Measurements from ENCODE around the gene CYP4F22.
"Not testable (repeated sequence)": the region's sequence is repeated elsewhere in the genome, so short reads cannot be mapped to it uniquely, and the experiment has no call there.

CYP4F22 gene

DNA sequence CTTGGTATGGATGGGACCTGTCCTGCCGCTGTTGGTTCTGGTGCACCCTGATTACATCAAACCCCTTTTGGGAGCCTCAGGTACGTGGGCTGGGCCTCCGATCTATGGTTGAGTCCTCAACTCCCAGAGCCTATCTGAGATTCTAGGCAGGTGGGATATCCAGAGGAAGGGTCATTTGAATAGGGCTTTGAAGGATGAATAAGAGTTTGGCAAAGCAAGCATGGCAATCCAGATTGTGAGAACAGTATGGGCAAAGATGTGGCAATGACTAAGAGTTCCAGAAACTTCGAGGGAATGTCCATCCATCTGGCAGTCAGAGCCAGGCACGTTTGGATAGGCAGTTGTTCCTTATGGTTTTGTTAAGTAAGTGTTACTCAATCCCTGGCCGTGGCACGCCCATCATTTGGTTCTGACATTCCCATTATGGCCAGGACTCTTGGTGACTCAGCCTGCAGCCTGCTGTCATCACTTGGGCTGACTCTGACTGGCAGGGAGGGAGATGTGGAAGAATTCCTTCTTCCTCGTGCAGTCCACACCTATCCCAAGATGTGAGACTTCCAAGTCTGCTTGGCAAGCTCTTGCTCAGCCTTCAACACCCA lies 21.5 kb downstream of the CYP4F22 start:
- Histone ChIP-seq H3K4me3 (ENCODE audit: low read length) (no peak overlapping the region), H3K36me3 (ENCODE audit: control insufficient read depth, insufficient read depth, low read length) (no peaks in the 10 kb centered on the region), H3K9ac (ENCODE audit: low read length) (no peak overlapping the region), H3K27me3 (ENCODE audit: control insufficient read depth, insufficient read depth, low read length) (no peaks in the 10 kb centered on the region), H3K9me3 (ENCODE audit: control insufficient read depth, low read length) (no peaks in the 10 kb centered on the region), H3K4me1 (ENCODE audit: control insufficient read depth, insufficient read depth, low read length) (no peaks in the 10 kb centered on the region)

DNA sequence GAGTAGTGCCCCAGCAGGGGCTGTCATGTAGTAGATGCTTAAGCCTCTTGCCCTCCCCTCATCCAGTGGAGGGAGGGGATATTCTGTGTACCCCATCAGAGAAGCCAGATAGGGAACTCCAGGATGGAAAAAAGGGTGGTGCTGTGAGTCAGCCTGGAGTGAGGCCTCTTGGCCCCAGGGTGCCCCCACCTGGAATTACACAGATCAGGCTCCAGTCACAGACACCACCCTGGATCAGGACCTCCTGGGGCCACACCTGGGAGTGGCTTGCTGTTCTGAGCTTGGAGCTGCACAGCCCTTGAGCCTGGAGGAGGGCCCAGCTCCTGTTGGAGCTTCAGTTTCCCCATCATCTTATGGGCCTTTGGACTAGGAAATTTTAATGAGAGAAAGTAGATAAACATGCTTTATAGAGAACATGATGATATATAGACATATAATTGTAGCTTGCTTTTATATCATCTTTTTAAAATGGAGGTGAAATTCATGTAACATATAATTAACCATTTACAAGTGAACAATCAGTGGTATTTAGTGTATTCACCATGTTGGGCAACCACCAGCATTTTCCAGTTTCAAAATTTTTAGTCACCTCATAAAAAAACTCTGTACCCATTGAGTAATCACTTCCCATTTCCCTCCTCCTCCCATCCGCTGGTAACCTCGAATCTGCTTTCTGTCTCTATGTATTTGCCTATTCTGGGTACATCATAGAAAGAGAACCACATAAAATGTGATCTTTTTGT lies 24.6 kb downstream of the CYP4F22 start:
- H3K27me3 ChIP-seq (ENCODE audit: control insufficient read depth, insufficient read depth, low read length): no peaks in the 10 kb centered on the region
- H3K9ac ChIP-seq (ENCODE audit: low read length): no peak overlapping the region
- H3K36me3 ChIP-seq (ENCODE audit: control insufficient read depth, insufficient read depth, low read length): no peaks in the 10 kb centered on the region
- no peak overlapping the region for H3K4me3 ChIP-seq (ENCODE audit: low read length)
- no peaks in the 10 kb centered on the region for H3K4me1 ChIP-seq (ENCODE audit: control insufficient read depth, insufficient read depth, low read length)
- no peaks in the 10 kb centered on the region for H3K9me3 ChIP-seq (ENCODE audit: control insufficient read depth, low read length)

DNA sequence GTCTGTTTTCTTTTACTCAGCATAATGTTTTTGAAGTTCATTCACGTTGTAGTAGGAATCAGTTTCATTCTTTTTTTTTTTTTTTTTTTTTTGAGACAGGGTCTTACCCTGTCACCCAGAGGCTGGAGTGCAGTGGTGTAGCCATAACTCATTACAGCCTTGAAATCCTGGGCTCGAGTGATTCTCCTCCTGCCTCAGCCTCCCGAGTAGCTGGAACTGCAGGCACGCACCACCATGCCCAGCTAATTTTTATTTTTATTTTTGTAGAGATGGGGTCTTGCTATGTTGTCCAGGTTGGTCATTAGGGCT lies 25.2 kb downstream of the CYP4F22 start:
- not testable (repeated sequence) for H3K36me3 ChIP-seq (ENCODE audit: control insufficient read depth, insufficient read depth, low read length); H3K9ac ChIP-seq (ENCODE audit: low read length); H3K9me3 ChIP-seq (ENCODE audit: control insufficient read depth, low read length); H3K4me3 ChIP-seq (ENCODE audit: low read length); H3K4me1 ChIP-seq (ENCODE audit: control insufficient read depth, insufficient read depth, low read length); H3K27me3 ChIP-seq (ENCODE audit: control insufficient read depth, insufficient read depth, low read length)

DNA sequence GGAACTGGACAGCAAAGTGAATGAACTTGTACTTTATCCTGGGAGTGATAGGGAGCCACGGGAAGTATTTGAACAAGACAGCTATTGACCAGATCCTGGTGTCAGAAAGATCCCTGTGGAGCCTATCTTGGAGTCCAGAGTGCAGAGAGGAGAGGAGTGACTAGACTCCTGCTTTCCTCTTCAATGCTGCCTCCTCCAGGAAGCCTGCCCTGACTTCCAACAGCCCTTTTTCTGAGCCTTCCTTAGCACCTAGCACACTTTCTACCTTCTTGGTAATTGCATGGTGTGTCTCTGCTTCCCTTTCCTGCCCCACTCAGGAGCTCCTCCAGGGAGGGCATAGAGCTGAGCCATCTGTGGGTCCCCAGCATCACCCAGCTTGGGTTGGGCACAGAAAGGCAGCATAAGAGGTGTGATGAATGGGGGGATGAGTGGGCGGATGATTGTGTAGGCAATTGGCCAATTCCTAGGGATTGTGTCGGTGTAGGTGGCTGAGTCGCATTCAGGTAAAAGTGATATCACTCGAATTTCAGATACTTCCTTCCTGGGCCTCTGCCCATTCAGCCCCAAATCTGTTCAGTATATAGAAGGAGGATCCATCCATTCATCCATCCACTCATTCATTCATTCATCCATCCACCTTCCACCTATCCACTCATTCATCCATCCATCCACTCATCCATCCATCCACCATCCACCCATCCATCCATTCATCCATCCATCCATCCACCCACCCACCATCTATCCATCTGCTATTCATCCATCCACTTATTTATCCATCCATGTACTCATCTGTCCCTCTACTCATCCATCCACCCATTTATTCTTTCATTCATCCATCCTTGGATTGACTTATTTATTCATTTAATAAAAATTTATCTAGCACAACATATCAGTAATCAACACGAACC lies 26.9 kb downstream of the CYP4F22 start:
- no peaks in the 10 kb centered on the region for H3K4me1 ChIP-seq (ENCODE audit: control insufficient read depth, insufficient read depth, low read length)

DNA sequence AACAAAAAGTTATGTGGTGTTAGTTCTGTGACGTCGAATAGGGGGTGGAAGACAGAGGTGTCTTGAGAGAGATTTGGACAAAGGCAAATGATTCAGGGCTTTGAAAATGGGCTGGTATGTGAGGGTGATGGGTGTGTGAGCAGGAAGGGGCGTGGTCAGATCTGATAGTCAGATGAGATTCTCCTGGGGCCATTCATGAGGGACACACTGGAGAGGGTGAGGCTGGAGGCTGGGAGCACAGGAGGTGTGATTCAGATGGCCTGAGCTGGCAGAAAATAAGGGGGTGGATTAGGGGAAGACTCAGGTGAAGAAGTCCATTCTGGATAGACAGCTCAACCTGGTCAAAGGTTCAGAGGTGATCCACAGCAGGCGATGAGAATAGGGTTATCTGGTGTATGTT lies 28.0 kb downstream of the CYP4F22 start:
- no peaks in the 10 kb centered on the region for H3K36me3 ChIP-seq (ENCODE audit: control insufficient read depth, insufficient read depth, low read length)
- H3K4me1 ChIP-seq (ENCODE audit: control insufficient read depth, insufficient read depth, low read length): no peaks in the 10 kb centered on the region
- H3K9ac ChIP-seq (ENCODE audit: low read length): no peak overlapping the region
- no peaks in the 10 kb centered on the region for H3K27me3 ChIP-seq (ENCODE audit: control insufficient read depth, insufficient read depth, low read length)
- H3K4me3 ChIP-seq (ENCODE audit: low read length): no peak overlapping the region
- no peaks in the 10 kb centered on the region for H3K9me3 ChIP-seq (ENCODE audit: control insufficient read depth, low read length)

More for the DNA sequence above, 26.9 kb downstream of the CYP4F22 start:
- Histone ChIP-seq H3K9me3 (ENCODE audit: control insufficient read depth, low read length) (no peaks in the 10 kb centered on the region), H3K4me3 (ENCODE audit: low read length) (no peak overlapping the region), H3K27me3 (ENCODE audit: control insufficient read depth, insufficient read depth, low read length) (no peaks in the 10 kb centered on the region), H3K36me3 (ENCODE audit: control insufficient read depth, insufficient read depth, low read length) (no peaks in the 10 kb centered on the region), H3K9ac (ENCODE audit: low read length) (no peak overlapping the region)

DNA sequence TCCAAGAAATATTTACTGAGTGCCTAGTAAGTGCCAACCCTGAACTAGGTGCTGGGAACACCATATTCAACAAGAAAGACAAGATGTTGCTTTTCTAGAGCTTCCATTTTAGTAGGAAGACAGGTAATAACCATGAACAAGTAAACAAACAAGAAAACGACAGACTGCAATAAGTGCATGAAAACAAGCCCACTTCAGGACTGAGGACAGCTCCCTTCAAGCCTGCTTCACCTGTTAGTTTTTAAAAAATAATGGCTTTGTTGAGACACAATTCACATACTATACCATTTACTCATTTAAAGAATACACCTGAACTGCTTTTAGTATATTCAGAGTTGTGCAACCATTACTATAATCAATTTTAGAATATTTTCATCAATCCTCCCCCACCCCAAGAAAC lies 30.4 kb downstream of the CYP4F22 start:
- Histone ChIP-seq H3K4me1 (ENCODE audit: control insufficient read depth, insufficient read depth, low read length) (no peaks in the 10 kb centered on the region), H3K36me3 (ENCODE audit: control insufficient read depth, insufficient read depth, low read length) (no peaks in the 10 kb centered on the region), H3K27me3 (ENCODE audit: control insufficient read depth, insufficient read depth, low read length) (no peaks in the 10 kb centered on the region), H3K9ac (ENCODE audit: low read length) (no peak overlapping the region), H3K9me3 (ENCODE audit: control insufficient read depth, low read length) (no peaks in the 10 kb centered on the region), H3K4me3 (ENCODE audit: low read length) (no peak overlapping the region)

DNA sequence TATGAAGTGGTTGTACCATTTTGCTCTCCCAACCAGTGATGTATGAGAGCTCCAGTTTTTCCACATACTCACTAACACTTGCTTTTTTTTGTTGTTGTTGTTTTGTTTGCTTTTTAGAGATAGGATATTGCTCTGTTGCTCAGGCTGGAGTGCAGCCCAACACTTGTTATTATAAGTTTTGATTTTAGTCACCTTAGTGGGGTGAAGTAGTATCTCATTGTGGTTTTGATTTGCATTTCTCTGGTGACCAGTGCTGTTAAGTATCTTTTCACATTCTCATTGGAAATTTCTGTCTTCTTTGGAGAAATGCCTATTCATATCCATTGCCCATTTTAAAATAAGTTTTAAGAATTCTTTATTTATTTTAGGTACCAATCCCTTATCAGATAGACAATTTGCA lies 31.3 kb downstream of the CYP4F22 start:
- no peaks in the 10 kb centered on the region for H3K36me3 ChIP-seq (ENCODE audit: control insufficient read depth, insufficient read depth, low read length)
- no peaks in the 10 kb centered on the region for H3K27me3 ChIP-seq (ENCODE audit: control insufficient read depth, insufficient read depth, low read length)
- no peak overlapping the region for H3K4me3 ChIP-seq (ENCODE audit: low read length)
- H3K9ac ChIP-seq (ENCODE audit: low read length): no peak overlapping the region
- H3K9me3 ChIP-seq (ENCODE audit: control insufficient read depth, low read length): no peaks in the 10 kb centered on the region
- no peaks in the 10 kb centered on the region for H3K4me1 ChIP-seq (ENCODE audit: control insufficient read depth, insufficient read depth, low read length)

DNA sequence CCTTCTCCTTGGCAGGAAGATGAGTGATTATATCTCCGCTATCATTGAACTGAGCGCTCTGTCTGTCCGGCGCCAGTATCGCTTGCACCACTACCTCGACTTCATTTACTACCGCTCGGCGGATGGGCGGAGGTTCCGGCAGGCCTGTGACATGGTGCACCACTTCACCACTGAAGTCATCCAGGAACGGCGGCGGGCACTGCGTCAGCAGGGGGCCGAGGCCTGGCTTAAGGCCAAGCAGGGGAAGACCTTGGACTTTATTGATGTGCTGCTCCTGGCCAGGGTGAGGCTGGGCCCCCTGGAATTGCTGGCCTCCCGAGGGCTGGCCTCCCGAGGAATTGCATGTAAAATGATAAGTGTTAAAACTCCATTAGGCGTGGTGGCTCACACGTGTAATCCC lies 32.1 kb downstream of the CYP4F22 start:
- Histone ChIP-seq H3K27me3 (ENCODE audit: control insufficient read depth, insufficient read depth, low read length) (no peaks in the 10 kb centered on the region), H3K9ac (ENCODE audit: low read length) (no peak overlapping the region), H3K9me3 (ENCODE audit: control insufficient read depth, low read length) (no peaks in the 10 kb centered on the region), H3K36me3 (ENCODE audit: control insufficient read depth, insufficient read depth, low read length) (no peaks in the 10 kb centered on the region), H3K4me1 (ENCODE audit: control insufficient read depth, insufficient read depth, low read length) (no peaks in the 10 kb centered on the region), H3K4me3 (ENCODE audit: low read length) (no peak overlapping the region)

DNA sequence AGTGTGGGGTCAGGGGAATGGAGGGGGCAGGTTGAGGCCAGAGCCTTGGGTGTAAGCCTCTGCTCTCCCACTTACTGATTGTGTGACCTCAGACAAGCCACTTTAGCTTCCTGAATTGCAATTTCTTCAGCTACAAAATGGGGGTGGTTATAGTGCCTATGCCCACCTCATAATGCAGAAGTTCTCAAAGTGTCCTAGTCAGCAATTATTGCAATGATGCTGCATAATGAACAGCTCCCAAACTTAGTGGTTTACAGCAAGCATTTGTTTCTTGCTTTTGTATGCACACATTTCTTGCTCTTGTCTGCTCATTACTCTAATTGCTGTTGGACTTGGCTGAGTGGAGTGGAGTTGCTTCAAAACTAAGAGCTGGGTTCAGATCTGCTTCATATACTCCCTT lies 36.0 kb downstream of the CYP4F22 start:
- H3K9me3 ChIP-seq (ENCODE audit: control insufficient read depth, low read length): no peaks in the 10 kb centered on the region
- H3K36me3 ChIP-seq (ENCODE audit: control insufficient read depth, insufficient read depth, low read length): no peaks in the 10 kb centered on the region
- no peak overlapping the region for H3K9ac ChIP-seq (ENCODE audit: low read length)
- H3K4me3 ChIP-seq (ENCODE audit: low read length): no peak overlapping the region
- H3K27me3 ChIP-seq (ENCODE audit: control insufficient read depth, insufficient read depth, low read length): no peaks in the 10 kb centered on the region
- H3K4me1 ChIP-seq (ENCODE audit: control insufficient read depth, insufficient read depth, low read length): no peaks in the 10 kb centered on the region

DNA sequence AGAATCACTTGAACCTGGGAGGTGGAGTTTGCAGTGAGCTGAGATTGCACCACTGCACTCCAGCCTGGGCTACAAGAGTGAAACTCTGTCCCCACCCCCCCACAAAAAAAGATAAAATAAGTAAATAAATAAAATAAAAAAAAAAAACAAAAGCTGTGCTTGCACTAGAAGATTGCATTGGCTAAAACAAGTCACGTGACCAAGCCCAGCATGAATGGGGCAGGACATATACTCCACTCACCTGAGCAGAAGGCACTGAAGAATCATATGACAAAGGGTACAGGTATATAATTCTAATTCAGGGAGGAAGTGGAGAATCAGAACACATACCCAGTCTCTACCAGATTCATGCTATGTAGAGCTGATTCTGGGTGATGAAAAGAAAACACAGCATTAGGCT lies 36.6 kb downstream of the CYP4F22 start:
- no peak overlapping the region for H3K4me3 ChIP-seq (ENCODE audit: low read length)
- H3K27me3 ChIP-seq (ENCODE audit: control insufficient read depth, insufficient read depth, low read length): no peaks in the 10 kb centered on the region
- H3K9ac ChIP-seq (ENCODE audit: low read length): no peak overlapping the region
- H3K9me3 ChIP-seq (ENCODE audit: control insufficient read depth, low read length): no peaks in the 10 kb centered on the region
- H3K4me1 ChIP-seq (ENCODE audit: control insufficient read depth, insufficient read depth, low read length): no peaks in the 10 kb centered on the region
- no peaks in the 10 kb centered on the region for H3K36me3 ChIP-seq (ENCODE audit: control insufficient read depth, insufficient read depth, low read length)

DNA sequence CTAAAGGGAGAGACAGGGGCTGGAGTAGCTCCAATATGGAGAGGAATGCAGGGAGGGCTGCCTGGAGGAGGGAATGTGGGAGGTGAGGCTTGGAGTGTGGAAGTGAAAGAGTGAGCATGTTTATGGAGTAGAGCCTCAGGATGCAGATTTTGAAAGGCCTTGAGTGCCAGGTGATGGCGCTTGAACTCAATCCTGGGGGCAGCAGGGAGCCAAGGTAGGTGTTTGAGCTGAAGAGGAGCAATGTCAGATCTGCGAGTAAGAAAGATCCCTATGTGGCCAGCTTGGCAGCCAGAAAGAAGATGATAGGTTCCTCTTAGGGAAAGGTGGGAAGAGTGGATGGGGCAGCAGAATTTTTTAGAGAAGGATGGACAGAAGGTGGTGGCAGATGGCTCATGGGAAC lies 40.3 kb downstream of the CYP4F22 start:
- Histone ChIP-seq H3K9ac (ENCODE audit: low read length) (no peak overlapping the region), H3K4me3 (ENCODE audit: low read length) (no peak overlapping the region), H3K4me1 (ENCODE audit: control insufficient read depth, insufficient read depth, low read length) (peaks cover 10% of the 10 kb centered on the region), H3K27me3 (ENCODE audit: control insufficient read depth, insufficient read depth, low read length) (peaks cover 18% of the 10 kb centered on the region), H3K36me3 (ENCODE audit: control insufficient read depth, insufficient read depth, low read length) (no peaks in the 10 kb centered on the region), H3K9me3 (ENCODE audit: control insufficient read depth, low read length) (no peaks in the 10 kb centered on the region)

DNA sequence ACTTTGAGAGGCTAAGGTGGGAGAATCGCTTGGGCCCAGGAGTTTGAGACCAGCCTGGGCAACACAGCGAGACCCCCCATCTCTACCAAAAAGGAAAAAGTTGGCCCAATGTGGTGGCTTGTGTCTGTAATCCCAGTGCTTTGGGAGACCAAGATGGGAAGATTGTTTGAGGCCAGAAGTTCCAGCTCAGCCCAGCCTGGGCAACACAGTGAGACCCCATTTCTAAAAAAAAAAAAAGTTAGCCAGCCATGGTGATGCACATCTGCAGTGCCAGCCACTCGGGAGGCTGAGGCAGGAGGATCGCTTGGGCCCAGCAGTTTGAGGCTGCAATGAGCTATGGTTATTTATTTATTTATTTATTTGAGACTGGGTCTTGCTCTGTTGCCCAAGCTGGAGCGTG lies 41.3 kb downstream of the CYP4F22 start:
- Histone ChIP-seq H3K27me3 (ENCODE audit: control insufficient read depth, insufficient read depth, low read length) (peaks cover 23% of the 10 kb centered on the region), H3K4me1 (ENCODE audit: control insufficient read depth, insufficient read depth, low read length) (peaks cover 10% of the 10 kb centered on the region), H3K36me3 (ENCODE audit: control insufficient read depth, insufficient read depth, low read length) (no peaks in the 10 kb centered on the region), H3K4me3 (ENCODE audit: low read length) (no peak overlapping the region), H3K9ac (ENCODE audit: low read length) (no peak overlapping the region), H3K9me3 (ENCODE audit: control insufficient read depth, low read length) (no peaks in the 10 kb centered on the region)

Data from mucosa of stomach (tissue), 1 donor.